Parathyroid adenoma (tissue), 2 donors: ENCODE data around the gene CADM1.

Source experiments
- H2AFZ ChIP-seq: fragments of 300-600 bp; sonication (generic); one replicate; pipeline ENCODE4 v1.7.0; 2017; ENCODE audit warnings: antibody characterized with exemption, mild to moderate bottlenecking
- H3K27ac ChIP-seq: fragments of 300-600 bp; sonication (generic); one replicate; pipeline ENCODE4 v1.7.0; 2017
- H3K27me3 ChIP-seq: fragments of 300-600 bp; sonication (generic); one replicate; pipeline ENCODE4 v1.7.0; 2017; ENCODE audit warnings: low read length; ENCODE audit not compliant: control insufficient read depth, insufficient read depth
- H3K36me3 ChIP-seq: fragments of 300-600 bp; sonication (generic); one replicate; pipeline ENCODE4 v1.7.0; 2017; ENCODE audit warnings: low read length; ENCODE audit not compliant: control insufficient read depth, insufficient read depth
- H3K4me1 ChIP-seq: fragments of 300-600 bp; sonication (generic); one replicate; pipeline ENCODE4 v1.7.0; 2017; ENCODE audit warnings: control low read depth
- H3K4me2 ChIP-seq: fragments of 300-600 bp; sonication (generic); one replicate; pipeline ENCODE4 v1.7.0; 2017; ENCODE audit warnings: low read length
- H3K4me3 ChIP-seq: fragments of 300-600 bp; sonication (generic); one replicate; pipeline ENCODE4 v1.7.0; 2017; ENCODE audit warnings: low read depth, low read length
- H3K79me2 ChIP-seq: fragments of 300-600 bp; sonication (generic); one replicate; pipeline ENCODE4 v1.7.0; 2017; ENCODE audit warnings: control low read depth
- H3K9ac ChIP-seq: fragments of 300-600 bp; sonication (generic); one replicate; pipeline ENCODE4 v1.7.0; 2017; ENCODE audit warnings: mild to moderate bottlenecking
- H3K9me3 ChIP-seq: fragments of 300-600 bp; sonication (generic); one replicate; pipeline ENCODE4 v1.7.0; 2017; ENCODE audit warnings: low read length; ENCODE audit not compliant: control insufficient read depth
- TF ChIP-seq, protein P1 (sequence below): fragments of 300-600 bp; sonication (generic); IDR thresholded peaks from one replicate; pipeline ENCODE4 v1.7.0; 2017; ENCODE audit warnings: antibody characterized with exemption, mild to moderate bottlenecking
- donor health status: primary hyperparathyroidism.

The CADM1 gene

DNA sequence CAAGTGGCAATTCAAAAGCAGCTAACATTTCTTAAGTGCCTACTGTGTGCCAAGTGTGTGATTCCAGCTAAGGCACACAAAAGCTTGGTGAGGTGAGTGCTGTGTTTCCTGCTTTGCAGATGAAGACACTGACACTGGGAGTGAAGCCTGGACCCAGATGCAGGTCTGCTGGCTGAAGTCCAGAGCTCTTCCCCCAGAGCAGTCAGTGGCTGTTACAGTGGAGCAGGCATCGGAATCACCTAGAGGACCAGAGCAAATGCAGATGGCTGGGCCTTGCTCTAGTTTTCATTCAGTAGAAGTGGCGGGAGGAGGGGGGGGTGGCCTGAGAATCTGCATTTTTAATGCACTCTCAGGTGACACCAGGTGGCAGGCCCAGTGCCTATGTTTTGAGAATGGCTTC lies 342.3 kb downstream of the CADM1 start:
- Histone ChIP-seq H3K79me2 (no peaks in the 10 kb centered on the region), H3K4me3 (no peak overlapping the region), H3K9ac (no peak overlapping the region), H3K27ac (no peak overlapping the region), H3K4me2 (no peak overlapping the region), H3K27me3 (no peaks in the 10 kb centered on the region), H3K4me1 (no peaks in the 10 kb centered on the region), H2AFZ (no peak overlapping the region), H3K36me3 (no peaks in the 10 kb centered on the region), H3K9me3 (no peaks in the 10 kb centered on the region)
- TF ChIP-seq, protein P1, sequence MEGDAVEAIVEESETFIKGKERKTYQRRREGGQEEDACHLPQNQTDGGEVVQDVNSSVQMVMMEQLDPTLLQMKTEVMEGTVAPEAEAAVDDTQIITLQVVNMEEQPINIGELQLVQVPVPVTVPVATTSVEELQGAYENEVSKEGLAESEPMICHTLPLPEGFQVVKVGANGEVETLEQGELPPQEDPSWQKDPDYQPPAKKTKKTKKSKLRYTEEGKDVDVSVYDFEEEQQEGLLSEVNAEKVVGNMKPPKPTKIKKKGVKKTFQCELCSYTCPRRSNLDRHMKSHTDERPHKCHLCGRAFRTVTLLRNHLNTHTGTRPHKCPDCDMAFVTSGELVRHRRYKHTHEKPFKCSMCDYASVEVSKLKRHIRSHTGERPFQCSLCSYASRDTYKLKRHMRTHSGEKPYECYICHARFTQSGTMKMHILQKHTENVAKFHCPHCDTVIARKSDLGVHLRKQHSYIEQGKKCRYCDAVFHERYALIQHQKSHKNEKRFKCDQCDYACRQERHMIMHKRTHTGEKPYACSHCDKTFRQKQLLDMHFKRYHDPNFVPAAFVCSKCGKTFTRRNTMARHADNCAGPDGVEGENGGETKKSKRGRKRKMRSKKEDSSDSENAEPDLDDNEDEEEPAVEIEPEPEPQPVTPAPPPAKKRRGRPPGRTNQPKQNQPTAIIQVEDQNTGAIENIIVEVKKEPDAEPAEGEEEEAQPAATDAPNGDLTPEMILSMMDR = no peak

DNA sequence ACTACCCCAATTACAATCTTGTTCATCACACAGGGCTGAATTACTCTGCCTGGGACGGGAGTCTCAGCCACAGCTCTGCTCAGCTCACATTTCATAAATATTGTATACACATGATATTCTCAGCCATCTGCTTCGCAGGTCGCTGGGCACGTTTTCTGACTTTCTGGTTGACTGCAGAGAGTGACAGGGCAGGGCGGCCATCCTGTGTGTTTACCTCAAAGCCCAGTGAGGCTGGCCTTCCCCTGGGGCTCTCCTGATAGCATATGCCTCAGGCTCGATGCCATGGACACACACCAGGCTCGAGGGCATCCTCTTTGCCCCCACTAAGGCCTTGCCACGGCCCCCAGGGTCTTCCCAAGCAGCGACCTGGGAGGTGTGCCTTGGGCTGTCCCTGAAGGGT lies 345.0 kb downstream of the CADM1 start:
- H3K79me2 ChIP-seq = no peaks in the 10 kb centered on the region
- H2AFZ ChIP-seq = no peak overlapping the region
- no peaks in the 10 kb centered on the region for H3K9me3 ChIP-seq
- no peaks in the 10 kb centered on the region for H3K27me3 ChIP-seq
- H3K4me2 ChIP-seq = no peak overlapping the region
- H3K4me1 ChIP-seq = no peaks in the 10 kb centered on the region
- no peaks in the 10 kb centered on the region for H3K36me3 ChIP-seq
- TF ChIP-seq, protein P1 = no peak
- H3K4me3 ChIP-seq = no peak overlapping the region
- H3K9ac ChIP-seq = no peak overlapping the region
- H3K27ac ChIP-seq = no peak overlapping the region

DNA sequence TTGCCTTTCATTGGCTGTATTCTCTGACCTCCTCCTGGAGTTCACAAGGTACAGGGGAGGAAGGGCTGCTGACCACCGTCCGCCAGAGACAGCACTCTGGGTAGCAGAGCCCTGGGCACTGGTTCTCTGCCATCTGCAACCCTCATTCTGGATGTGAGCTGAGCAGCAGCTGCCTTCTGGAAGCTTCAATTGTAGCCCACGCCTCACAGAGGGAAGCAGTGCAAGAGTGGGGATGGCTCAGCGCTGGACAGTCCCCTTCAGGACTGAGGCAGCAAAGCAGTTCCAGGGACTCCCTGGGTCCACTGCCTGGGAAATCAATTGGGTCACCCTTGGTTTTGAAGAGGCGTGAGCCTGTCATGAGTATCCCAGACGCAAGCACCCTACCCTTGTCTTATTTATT lies 346.2 kb downstream of the CADM1 start:
- Histone ChIP-seq H3K9me3 (no peaks in the 10 kb centered on the region), H3K4me3 (no peak overlapping the region), H3K36me3 (no peaks in the 10 kb centered on the region), H3K27ac (no peak overlapping the region), H2AFZ (no peak overlapping the region), H3K4me2 (no peak overlapping the region), H3K79me2 (no peaks in the 10 kb centered on the region), H3K27me3 (no peaks in the 10 kb centered on the region), H3K4me1 (no peaks in the 10 kb centered on the region), H3K9ac (no peak overlapping the region)
- TF ChIP-seq, protein P1 = no peak

DNA sequence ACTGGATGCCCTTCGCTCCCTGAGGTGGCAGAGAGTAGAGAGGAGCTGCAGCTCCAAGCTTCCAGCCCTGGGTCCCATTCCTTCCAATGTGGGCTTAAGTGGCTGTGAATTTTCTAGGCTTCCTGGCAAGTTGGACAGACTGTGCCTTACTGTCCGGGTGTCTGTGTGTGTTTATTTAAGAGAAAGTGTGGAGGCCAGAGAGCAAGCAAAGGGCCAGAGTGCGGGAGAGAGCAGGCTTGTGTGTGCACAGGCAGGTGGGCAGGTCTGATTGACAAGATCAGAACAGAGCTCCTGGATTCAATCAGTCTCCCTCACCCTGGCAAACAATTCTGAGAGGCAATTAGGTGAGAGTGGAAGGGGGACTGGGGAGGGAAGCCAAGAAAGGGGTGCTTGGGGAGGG lies 347.0 kb downstream of the CADM1 start:
- Histone ChIP-seq H2AFZ (no peak overlapping the region), H3K9me3 (no peaks in the 10 kb centered on the region), H3K79me2 (no peaks in the 10 kb centered on the region), H3K4me3 (no peak overlapping the region), H3K27me3 (no peaks in the 10 kb centered on the region), H3K9ac (no peak overlapping the region), H3K4me1 (no peaks in the 10 kb centered on the region), H3K36me3 (no peaks in the 10 kb centered on the region), H3K4me2 (no peak overlapping the region), H3K27ac (no peak overlapping the region)
- TF ChIP-seq, protein P1 = no peak

DNA sequence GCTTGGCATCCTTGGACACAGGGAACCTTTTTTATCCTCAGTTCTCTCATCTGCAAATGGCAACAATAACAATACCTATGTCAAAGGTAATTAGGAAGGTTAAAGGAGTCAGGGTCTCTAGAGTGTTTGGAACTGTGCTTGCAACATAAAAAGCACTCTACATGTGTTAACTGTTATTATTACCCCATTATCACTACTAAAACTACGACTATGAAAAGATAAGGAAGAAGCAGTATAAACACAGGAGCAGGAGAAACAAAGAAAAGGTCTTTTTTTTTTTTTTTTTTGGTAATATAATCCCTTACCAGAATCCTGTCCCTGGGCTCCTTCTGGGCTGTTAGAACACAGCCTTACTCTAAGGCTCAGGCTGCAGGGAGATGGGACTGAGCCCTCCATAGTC lies 348.2 kb downstream of the CADM1 start:
- TF ChIP-seq, protein P1 = no peak
- Histone ChIP-seq H3K4me3 (no peak overlapping the region), H3K27ac (no peak overlapping the region), H3K4me1 (no peaks in the 10 kb centered on the region), H3K27me3 (no peaks in the 10 kb centered on the region), H2AFZ (no peak overlapping the region), H3K9me3 (no peaks in the 10 kb centered on the region), H3K36me3 (no peaks in the 10 kb centered on the region), H3K4me2 (no peak overlapping the region), H3K9ac (no peak overlapping the region), H3K79me2 (no peaks in the 10 kb centered on the region)
